K562 (cell line): ENCODE results near the gene TBX10. TPM values are rescaled to one million over a fixed set of nuclear protein-coding genes. Genes with fewer than 3 reads are reported as not detected.

Experiments
- ATAC-seq: fragments of 200-7000 bp; cut with Tn5 transposase; 3 replicates; pipeline ENCODE4 v1.9.1; 2020; ENCODE audit warnings: moderate library complexity
- BruUV-seq: library from RNA; stranded (reverse); fragments of 400-500 nt; replicated peaks from 2 replicates; lab custom pipeline; 2021; lab: Mats Ljungman, UMichigan
- CTCF ChIA-PET: fragments of 300-600 bp; formaldehyde crosslinking; extraction: SDS; loops from one replicate; lab custom pipeline; 2021; ENCODE audit warnings: low intra/inter-chr PET ratio; lab: Yijun Ruan, JAX
- POLR2A ChIA-PET: fragments of 300-600, 350-650 bp; sonication (Branson Sonifier 250); formaldehyde crosslinking; extraction: SDS; loops from one replicate; lab custom pipeline; 2021; ENCODE audit warnings: antibody characterized with exemption, inconsistent platforms; lab: Yijun Ruan, JAX
- DNase-seq, 4 experiments: peaks; one replicate each; pipeline versions ENCODE4 v3.0.0 to v3.0.0-alpha.2; 2011 to 2018; ENCODE audit warnings: low spot score in 3 of 4, mixed read lengths in 3 of 4; ENCODE audit errors: extremely low read depth in 1 of 4
- FAIRE-seq: peaks from 2 replicates; lab custom pipeline; 2011; peaks lifted over from hg19 to GRCh38; lab: Jason Lieb, UNC
- H2AFZ ChIP-seq: 2 replicates; pipeline ENCODE4 v1.6.0; 2011; ENCODE audit warnings: low read depth, low read length, control low read depth, inconsistent platforms
- H3K27ac ChIP-seq: fragments of 200-600 bp; 3 replicates; pipeline ENCODE4 v1.8.0; 2011; ENCODE audit warnings: low read depth, mild to moderate bottlenecking, control low read depth, inconsistent platforms, low read length, moderate library complexity, mixed read lengths; ENCODE audit errors: extremely low read depth
- H3K27me3 ChIP-seq, 2 experiments: fragments of 300-600 bp in 1 of 2; 2 replicates in 1 of 2; 3 replicates in 1 of 2; pipeline versions ENCODE4 v1.6.0 to v1.8.0; 2011; ENCODE audit warnings: inconsistent platforms in 2 of 2, low read length in 2 of 2, mild to moderate bottlenecking in 1 of 2, mixed read lengths in 1 of 2, moderate library complexity in 1 of 2; ENCODE audit not compliant: control insufficient read depth in 2 of 2, insufficient read depth in 2 of 2
- H3K36me3 ChIP-seq: fragments of 300-600 bp; 3 replicates; pipeline ENCODE4 v1.8.0; 2011; ENCODE audit warnings: mild to moderate bottlenecking, low read length, inconsistent platforms; ENCODE audit not compliant: control insufficient read depth, insufficient read depth
- H3K4me1 ChIP-seq, 2 experiments: fragments of 200-600 bp in 1 of 2; replicated peaks in 1 of 2; 2 replicates in 1 of 2; 3 replicates in 1 of 2; pipeline versions ENCODE4 v1.5.1 to v1.8.0; 2011; ENCODE audit warnings: inconsistent platforms in 2 of 2, low read length in 2 of 2, mild to moderate bottlenecking in 1 of 2, mixed read lengths in 1 of 2, moderate library complexity in 1 of 2; ENCODE audit not compliant: control insufficient read depth in 2 of 2, insufficient read depth in 2 of 2
- H3K4me2 ChIP-seq: 2 replicates; pipeline ENCODE4 v1.6.1; 2011; ENCODE audit warnings: low read length, control low read depth, inconsistent platforms, mixed read lengths; ENCODE audit not compliant: insufficient read depth
- H3K4me3 ChIP-seq: fragments of 200-600 bp; sonication (generic), shearing (Covaris generic); 2 replicates; pipeline ENCODE4 v1.5.1; 2016; ENCODE audit warnings: control low read depth, inconsistent platforms
- H3K79me2 ChIP-seq: fragments of 200-600 bp; 3 replicates; pipeline ENCODE4 v1.8.0; 2011; ENCODE audit warnings: low read length, inconsistent platforms; ENCODE audit not compliant: control insufficient read depth, insufficient read depth
- H3K9ac ChIP-seq, 2 experiments: 2 replicates each; pipeline versions ENCODE4 v1.6.0 to v1.6.1; 2011; ENCODE audit warnings: low read depth in 2 of 2, low read length in 2 of 2, control low read depth in 1 of 2, inconsistent platforms in 1 of 2, mild to moderate bottlenecking in 1 of 2, mixed read lengths in 1 of 2; ENCODE audit not compliant: insufficient read depth in 1 of 2
- H3K9me1 ChIP-seq: one replicate; pipeline ENCODE4 v1.6.0; 2011; ENCODE audit warnings: inconsistent platforms, mild to moderate bottlenecking, low read length, moderate library complexity; ENCODE audit not compliant: control insufficient read depth, insufficient read depth
- H3K9me3 ChIP-seq: replicated peaks from 2 replicates; pipeline ENCODE4 v1.5.1; 2011; ENCODE audit warnings: low read depth, low read length, inconsistent platforms; ENCODE audit not compliant: control insufficient read depth, insufficient read depth
- H4K20me1 ChIP-seq: replicated peaks from 2 replicates; pipeline ENCODE4 v1.6.1; 2011; ENCODE audit warnings: low read length, inconsistent platforms, mixed read lengths; ENCODE audit not compliant: control insufficient read depth, insufficient read depth
- ATF6 ChIP-seq: sonication (generic); formaldehyde crosslinking; IDR thresholded peaks from 2 replicates; pipeline ENCODE4 v1.4.0; 2020; ENCODE audit warnings: mild to moderate bottlenecking, missing genetic modification reagents
- DDX20 ChIP-seq: fragments of 450-650 bp; IDR thresholded peaks from 2 replicates; pipeline ENCODE4 v1.6.1; 2016; ENCODE audit warnings: missing genetic modification characterization, low read depth, mild to moderate bottlenecking, missing compliant biosample characterization, moderate library complexity
- ETV5 ChIP-seq: sonication (generic); formaldehyde crosslinking; IDR thresholded peaks from 2 replicates; pipeline ENCODE4 v1.4.0; 2020; ENCODE audit warnings: low read depth, mild to moderate bottlenecking, missing genetic modification reagents
- HNRNPL ChIP-seq: fragments of 200-400 bp; formaldehyde crosslinking; IDR thresholded peaks from 2 replicates; pipeline ENCODE4 v1.6.1; 2017; ENCODE audit warnings: low read depth, mild to moderate bottlenecking, low read length
- KAT8 ChIP-seq: fragments of 450-650 bp; IDR thresholded peaks from 2 replicates; pipeline ENCODE4 v1.6.1; 2016; ENCODE audit warnings: low read depth, mild to moderate bottlenecking
- MCM5 ChIP-seq: fragments of 450-650 bp; IDR thresholded peaks from 2 replicates; pipeline ENCODE4 v1.6.1; 2016; ENCODE audit warnings: low read depth
- POLR2A ChIP-seq: fragments of 450-650 bp; conservative IDR thresholded peaks from 2 replicates; pipeline ENCODE4 v1.6.1; 2016
- POLR2G ChIP-seq: fragments of 200-400 bp; formaldehyde crosslinking; IDR thresholded peaks from 2 replicates; pipeline ENCODE4 v1.6.1; 2017; ENCODE audit warnings: low read depth, mild to moderate bottlenecking, antibody characterized with exemption, low read length, moderate library complexity
- RBFOX2 ChIP-seq: fragments of 200-400 bp; formaldehyde crosslinking; IDR thresholded peaks from 2 replicates; pipeline ENCODE4 v1.6.1; 2017; ENCODE audit warnings: low read depth, mild to moderate bottlenecking, low read length, moderate library complexity
- RCOR1 ChIP-seq, 2 experiments: IDR thresholded peaks; 2 replicates each; pipeline ENCODE4 v1.6.1; 2012; ENCODE audit warnings: low read depth in 2 of 2, low read length in 2 of 2, borderline replicate concordance in 1 of 2, improper control_type of control experiment in 1 of 2
- SUPT5H ChIP-seq: fragments of 450-650 bp; IDR thresholded peaks from 2 replicates; pipeline ENCODE4 v1.6.1; 2016
- VEZF1 ChIP-seq: fragments of 200-800 bp; sonication (Bioruptor generic); IDR thresholded peaks from 2 replicates; pipeline ENCODE4 v1.6.1; 2017; ENCODE audit warnings: missing genetic modification characterization, missing compliant biosample characterization
- ZNF165 ChIP-seq: fragments of 250-450 bp; sonication (Bioruptor Pico); IDR thresholded peaks from 2 replicates; pipeline ENCODE4 v1.4.0; 2020; ENCODE audit warnings: borderline replicate concordance
- ZNF175 ChIP-seq: fragments of 200-800 bp; sonication (Bioruptor generic); IDR thresholded peaks from 2 replicates; pipeline ENCODE4 v1.6.1; 2016; ENCODE audit warnings: low read depth, mild to moderate bottlenecking, missing genetic modification characterization, missing compliant biosample characterization
- ZNF253 ChIP-seq: fragments of 250-450 bp; sonication (Bioruptor Pico); conservative IDR thresholded peaks from 2 replicates; pipeline ENCODE4 v1.6.1; 2021; ENCODE audit warnings: mild to moderate bottlenecking
- ZNF507 ChIP-seq: conservative IDR thresholded peaks from 2 replicates; pipeline ENCODE4 v1.6.1; 2017; ENCODE audit warnings: missing genetic modification characterization, missing compliant biosample characterization
- ZNF695 ChIP-seq: fragments of 450-650 bp; formaldehyde crosslinking; IDR thresholded peaks from 2 replicates; pipeline ENCODE4 v1.4.0; 2020; ENCODE audit warnings: mild to moderate bottlenecking, moderate library complexity
- WGBS: fragments of 100-300 bp; shearing (Covaris generic); methylation state at CpG from one replicate; pipeline ENCODE4 v1.1.6; 2016; ENCODE audit warnings: low coverage, mixed read lengths; ENCODE audit not compliant: insufficient coverage; ENCODE audit errors: missing lambda C conversion rate; 5-methylcytosine and 5-hydroxymethylcytosine counted together
- in situ Hi-C: fragments of 300-500 bp; cut with MboI; formaldehyde crosslinking; loops from 4 replicates; pipeline ENCODE4 v1.15.0; 2018; ENCODE audit warnings: inconsistent platforms, mixed read lengths
- intact Hi-C: fragments of 100-400 bp; cut with micrococcal nuclease; formaldehyde crosslinking; loops from 2 replicates; pipeline ENCODE4 v1.14.2; 2022
- polyA plus RNA-seq, 8 experiments: library from polyadenylated mRNA; depleted of rRNA in 4 of 8; stranded (reverse) in 5 of 8; unstranded in 3 of 8; fragments of >200 nt; fragmentation: Nextera tagmentation in 2 of 8; fragmentation: Illumina TruSeq in 1 of 8; extraction: Ambion mirVana in 2 of 8; extraction: Trizol in 1 of 8; gene quantifications; 2 replicates each; pipeline versions ENCODE4 v1.2.1 to v1.2.3, GENCODE V29; 2011 to 2014; ENCODE audit warnings: inconsistent platforms in 1 of 8, missing spikeins in 1 of 8
- total RNA-seq, 7 experiments: library from RNA; depleted of rRNA in 6 of 7; stranded (reverse); fragments of >200 nt in 6 of 7; fragmentation: Illumina TruSeq in 2 of 7; extraction: Trizol in 2 of 7; gene quantifications; 2 replicates each; pipeline versions ENCODE4 v1.2.1 to v1.2.3, GENCODE V29; 2011 to 2021; ENCODE audit warnings: low replicate concordance in 1 of 7

Gene TBX10
- total and polyA plus RNA-seq, 9 of the 15 experiments (the other 6 are each of a cell fraction or from before 2014, with no cell fraction given), result not detected

DNA sequence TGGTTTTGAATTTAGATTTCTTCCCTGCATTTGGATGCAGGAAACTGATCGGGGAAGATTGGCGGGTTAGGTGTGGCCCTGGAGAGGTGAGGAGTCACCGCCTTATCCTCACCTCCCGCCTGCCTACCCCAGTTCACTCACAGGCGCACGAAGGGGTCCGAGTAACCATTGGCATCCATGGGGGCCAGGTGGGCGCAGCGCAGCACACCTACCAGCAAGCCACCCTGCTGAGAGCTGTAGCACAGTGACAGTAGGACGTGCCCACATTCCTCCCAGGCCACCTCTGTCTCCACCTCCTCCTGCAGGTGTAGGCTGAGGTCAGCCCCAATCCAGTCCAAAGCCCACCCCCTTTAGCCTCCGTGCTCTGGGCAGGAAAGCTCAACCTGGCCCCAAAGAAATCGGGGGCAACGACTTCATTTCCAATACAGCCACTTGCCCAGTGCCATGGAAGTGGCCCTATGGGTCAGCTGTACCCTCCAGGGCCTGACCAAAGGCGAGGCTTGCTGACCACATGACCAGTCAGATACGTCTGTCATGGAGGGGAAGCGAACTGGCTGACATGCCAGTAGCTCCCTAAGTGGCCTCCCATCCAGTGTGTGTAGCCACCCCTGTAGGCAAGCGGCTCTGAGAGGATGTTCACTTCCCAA, 26.1 kb downstream of the TBX10 start:
- in situ Hi-C loops (no loop called here), intact Hi-C loops (no loop called here)
- TF ChIP-seq POLR2A, result peak; percentile 32; the same call in 1 of the 2 replicates
- TF ChIP-seq VEZF1 (CRISPR knock-in tag), result no peak
- no peak for TF ChIP-seq ZNF175 (CRISPR knock-in tag)
- peak; percentile 15; the same call in 1 of the 2 replicates for TF ChIP-seq POLR2G
- TF ChIP-seq SUPT5H, result 0 out of 2 replicates have a peak, but pooled peaks have one; percentile 44
- TF ChIP-seq RCOR1 (IDR thresholded peaks at IDR 0.05; ENCODE audit: borderline replicate concordance in 1 of 2, low read depth in 2 of 2, low read length in 2 of 2), result no peak
- no peak for TF ChIP-seq ZNF507 (tag)
- TF ChIP-seq MCM5, result no peak
- no peak for TF ChIP-seq HNRNPL
- TF ChIP-seq ATF6, result no peak
- TF ChIP-seq ZNF165 (CRISPR knock-in tag), result no peak
- no peak for TF ChIP-seq KAT8
- TF ChIP-seq DDX20, result no peak
- TF ChIP-seq ZNF253, result no peak
- no peak for TF ChIP-seq ETV5 (CRISPR knock-in tag)
- 0 out of 2 replicates have a peak, but pooled peaks have one; percentile 22 for TF ChIP-seq RBFOX2
- TF ChIP-seq ZNF695, result no peak
- Histone ChIP-seq H2AFZ (no peak overlapping the region), H3K9me3 (0 out of 2 replicates have a peak, but pooled peaks cover 2% of the 10 kb centered on the region), H3K27ac (peak overlapping the region; percentile 44; the same call in 2 of the 3 replicates), H3K4me3 (no peak overlapping the region), H3K4me2 (peak overlapping the region; percentile 52; the same call in 1 of the 2 replicates), H3K79me2 (peaks cover 12% of the 10 kb centered on the region), H3K36me3 (peaks cover 53% of the 10 kb centered on the region), H3K27me3 (no peaks in the 10 kb centered on the region), H3K4me1 (peaks cover 9 to 71% of the 10 kb centered on the region in 2 experiments; a peak in 4 of 5 replicates), H3K9me1 (no peaks in the 10 kb centered on the region), H3K9ac (peak overlapping the region; percentile 29 to 87; a peak in 3 of 4 replicates), H4K20me1 (no peaks in the 10 kb centered on the region)
- ChIA-PET CTCF (interaction anchor here (0.6 to 1.0 kb wide), 2 partner anchors 16 to 1421 kb away, joined by 3 read pairs; partner anchors contain the start of gene NUDT8), POLR2A (interaction anchor here (0.5 to 3.4 kb wide), 7 partner anchors 8 to 229 kb away, joined by 3 to 36 read pairs (median 4); partner anchors contain the start of gene NUDT8)
- FAIRE-seq (no peak), DNase-seq (no peak), ATAC-seq (peak; percentile 21)
- WGBS, result 79% methylated on average over 14 of the region's 17 CpGs
- BruUV-seq, result no TSS peak
